ENCODE measurements around the gene MMP8. TPM values are rescaled to one million over a fixed set of nuclear protein-coding genes. Genes with fewer than 3 reads are reported as not detected.

MMP8 gene
- total RNA-seq, 1 donor from 2014 or later, result not detected

- ATAC-seq (ENCODE audit: poor library complexity), result no peak
- intact Hi-C loops (cut with DNase I), result no loop called here
Observed at GRCh38 chr11:102669664-102670063, 55.1 kb downstream of the MMP8 start.

DNA sequence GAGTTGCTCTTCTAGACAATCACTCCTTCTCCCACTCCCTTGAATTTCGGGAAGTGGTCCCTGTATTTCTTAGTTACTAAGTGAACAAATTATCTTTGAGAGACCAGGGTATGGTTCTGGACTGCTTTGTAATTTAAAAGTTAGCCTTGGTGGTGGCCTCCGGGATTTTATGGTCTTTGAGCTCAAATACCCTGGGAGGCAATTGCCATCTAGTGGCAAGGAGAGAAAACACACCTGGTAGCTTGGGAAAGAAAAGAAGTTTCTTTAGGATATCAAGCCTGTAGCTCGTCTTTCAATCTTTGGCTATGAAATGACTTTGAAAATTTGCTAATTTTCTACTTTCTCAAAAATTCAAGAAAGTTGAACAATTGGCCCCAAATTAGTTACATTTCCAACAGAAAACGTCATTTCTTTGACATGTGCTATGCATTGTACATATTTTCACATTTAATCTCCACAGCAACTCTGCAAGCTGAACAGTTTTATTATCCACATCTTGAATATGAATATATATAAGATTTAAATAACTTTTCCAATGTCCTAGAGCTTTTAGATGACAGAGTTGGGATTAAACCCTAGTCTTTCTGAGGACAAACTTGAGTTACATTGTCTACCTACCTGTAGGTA is 58.3 kb downstream of the MMP8 start:
- DNase-seq, result no peak
- intact Hi-C loops (cut with DNase I), result no loop called here
- peak; percentile 48 for ATAC-seq (ENCODE audit: poor library complexity)

More at GRCh38 chr11:102669664-102670063, 55.1 kb downstream of the MMP8 start:
- no peak for DNase-seq

- intact Hi-C loops (cut with DNase I), result no loop called here
- ATAC-seq (ENCODE audit: poor library complexity), result no peak
- DNase-seq, result no peak
Observed at GRCh38 chr11:102664001-102664752, 60.6 kb downstream of the MMP8 start.

- ATAC-seq (ENCODE audit: poor library complexity) (no peak), DNase-seq (no peak)
- intact Hi-C loops (cut with DNase I), result no loop called here
Observed at GRCh38 chr11:102662607-102663006, 62.1 kb downstream of the MMP8 start.

Other genes starting within 250 kb of the MMP8 start
- gene MMP7, start 194.2 kb downstream of the MMP8 start, total RNA-seq, result not detected
- not detected for gene MMP20, start 99.6 kb downstream of the MMP8 start, total RNA-seq
- not detected for gene MMP27, start 19.2 kb downstream of the MMP8 start, total RNA-seq
- not detected for gene MMP10, start 55.7 kb upstream of the MMP8 start, total RNA-seq
- gene MMP1, start 73.2 kb upstream of the MMP8 start, total RNA-seq, result not detected
- not detected for gene MMP3, start 118.7 kb upstream of the MMP8 start, total RNA-seq
- gene MMP12, start 150.0 kb upstream of the MMP8 start, total RNA-seq, result not detected
- gene MMP13, start 230.8 kb upstream of the MMP8 start, total RNA-seq, result not detected